ENCODE results near the gene CERS6.

DNA sequence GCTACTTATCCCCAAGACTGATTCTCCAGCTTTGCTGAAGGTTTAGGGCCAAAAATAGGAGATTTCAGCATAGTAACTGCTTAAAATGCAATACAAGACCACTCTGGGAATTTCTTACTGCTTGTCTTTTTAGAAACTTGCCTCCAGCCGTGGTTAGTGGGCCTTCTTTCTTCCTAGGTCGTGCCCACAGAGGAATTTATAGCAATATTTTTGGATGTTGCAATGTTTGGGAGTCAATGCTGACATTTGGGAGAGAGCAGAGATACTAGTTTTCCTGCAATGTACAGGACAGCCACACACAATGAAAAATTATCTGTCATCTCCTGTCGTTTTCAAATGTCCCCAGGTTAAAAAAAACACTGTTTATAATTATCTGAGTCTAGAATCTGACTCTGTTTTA is 25.6 kb upstream of the CERS6 start:
- TF ChIP-seq, protein P1, sequence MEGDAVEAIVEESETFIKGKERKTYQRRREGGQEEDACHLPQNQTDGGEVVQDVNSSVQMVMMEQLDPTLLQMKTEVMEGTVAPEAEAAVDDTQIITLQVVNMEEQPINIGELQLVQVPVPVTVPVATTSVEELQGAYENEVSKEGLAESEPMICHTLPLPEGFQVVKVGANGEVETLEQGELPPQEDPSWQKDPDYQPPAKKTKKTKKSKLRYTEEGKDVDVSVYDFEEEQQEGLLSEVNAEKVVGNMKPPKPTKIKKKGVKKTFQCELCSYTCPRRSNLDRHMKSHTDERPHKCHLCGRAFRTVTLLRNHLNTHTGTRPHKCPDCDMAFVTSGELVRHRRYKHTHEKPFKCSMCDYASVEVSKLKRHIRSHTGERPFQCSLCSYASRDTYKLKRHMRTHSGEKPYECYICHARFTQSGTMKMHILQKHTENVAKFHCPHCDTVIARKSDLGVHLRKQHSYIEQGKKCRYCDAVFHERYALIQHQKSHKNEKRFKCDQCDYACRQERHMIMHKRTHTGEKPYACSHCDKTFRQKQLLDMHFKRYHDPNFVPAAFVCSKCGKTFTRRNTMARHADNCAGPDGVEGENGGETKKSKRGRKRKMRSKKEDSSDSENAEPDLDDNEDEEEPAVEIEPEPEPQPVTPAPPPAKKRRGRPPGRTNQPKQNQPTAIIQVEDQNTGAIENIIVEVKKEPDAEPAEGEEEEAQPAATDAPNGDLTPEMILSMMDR (IDR thresholded peaks at IDR 0.05) = no peak
- TF ChIP-seq, protein P2, sequence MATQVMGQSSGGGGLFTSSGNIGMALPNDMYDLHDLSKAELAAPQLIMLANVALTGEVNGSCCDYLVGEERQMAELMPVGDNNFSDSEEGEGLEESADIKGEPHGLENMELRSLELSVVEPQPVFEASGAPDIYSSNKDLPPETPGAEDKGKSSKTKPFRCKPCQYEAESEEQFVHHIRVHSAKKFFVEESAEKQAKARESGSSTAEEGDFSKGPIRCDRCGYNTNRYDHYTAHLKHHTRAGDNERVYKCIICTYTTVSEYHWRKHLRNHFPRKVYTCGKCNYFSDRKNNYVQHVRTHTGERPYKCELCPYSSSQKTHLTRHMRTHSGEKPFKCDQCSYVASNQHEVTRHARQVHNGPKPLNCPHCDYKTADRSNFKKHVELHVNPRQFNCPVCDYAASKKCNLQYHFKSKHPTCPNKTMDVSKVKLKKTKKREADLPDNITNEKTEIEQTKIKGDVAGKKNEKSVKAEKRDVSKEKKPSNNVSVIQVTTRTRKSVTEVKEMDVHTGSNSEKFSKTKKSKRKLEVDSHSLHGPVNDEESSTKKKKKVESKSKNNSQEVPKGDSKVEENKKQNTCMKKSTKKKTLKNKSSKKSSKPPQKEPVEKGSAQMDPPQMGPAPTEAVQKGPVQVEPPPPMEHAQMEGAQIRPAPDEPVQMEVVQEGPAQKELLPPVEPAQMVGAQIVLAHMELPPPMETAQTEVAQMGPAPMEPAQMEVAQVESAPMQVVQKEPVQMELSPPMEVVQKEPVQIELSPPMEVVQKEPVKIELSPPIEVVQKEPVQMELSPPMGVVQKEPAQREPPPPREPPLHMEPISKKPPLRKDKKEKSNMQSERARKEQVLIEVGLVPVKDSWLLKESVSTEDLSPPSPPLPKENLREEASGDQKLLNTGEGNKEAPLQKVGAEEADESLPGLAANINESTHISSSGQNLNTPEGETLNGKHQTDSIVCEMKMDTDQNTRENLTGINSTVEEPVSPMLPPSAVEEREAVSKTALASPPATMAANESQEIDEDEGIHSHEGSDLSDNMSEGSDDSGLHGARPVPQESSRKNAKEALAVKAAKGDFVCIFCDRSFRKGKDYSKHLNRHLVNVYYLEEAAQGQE (IDR thresholded peaks at IDR 0.05; ENCODE audit: insufficient read depth in 1 of 2, low read depth in 2 of 2, low read length in 1 of 2) = no peak
- no peak for TF ChIP-seq POLR2AphosphoS5 (IDR thresholded peaks at IDR 0.05; ENCODE audit: low read depth, low read length)
